ENCODE results near the gene NOD2.

NOD2 gene

GRCh38 chr16:50692999-50693781, at the start of gene NOD2:
Gene NOD2, plus strand, starts transcription at chr16:50693606. Its CDS starts 5,890 bp downstream, at chr16:50699496.
- no peak for DNase-seq

GRCh38 chr16:50644245-50644644, 49.2 kb upstream of the NOD2 start:
- no peak for DNase-seq

- peak in 1 of 2 experiments; percentile 22 for DNase-seq
Measured at GRCh38 chr16:50644729-50645128, 48.7 kb upstream of the NOD2 start.

- no peak for DNase-seq
Measured at GRCh38 chr16:50645563-50646220, 47.7 kb upstream of the NOD2 start.

GRCh38 chr16:50646345-50646744, 47.1 kb upstream of the NOD2 start:
- DNase-seq = no peak

GRCh38 chr16:50651835-50652438, 41.5 kb upstream of the NOD2 start:
- DNase-seq = no peak

GRCh38 chr16:50652836-50653425, 40.5 kb upstream of the NOD2 start:
- no peak for DNase-seq

- DNase-seq = peak; percentile 28 to 38
Measured at GRCh38 chr16:50653633-50654519, 39.5 kb upstream of the NOD2 start.

GRCh38 chr16:50655558-50656055, 37.8 kb upstream of the NOD2 start:
- no peak for DNase-seq

GRCh38 chr16:50657241-50657640, 36.2 kb upstream of the NOD2 start:
- no peak for DNase-seq

GRCh38 chr16:50659806-50660205, 33.6 kb upstream of the NOD2 start:
- DNase-seq = no peak

GRCh38 chr16:50662306-50662940, 31.0 kb upstream of the NOD2 start:
- DNase-seq = no peak

GRCh38 chr16:50664270-50664669, 29.1 kb upstream of the NOD2 start:
- no peak for DNase-seq

- DNase-seq = peak; percentile 17 to 23
Measured at GRCh38 chr16:50665128-50665878, 28.1 kb upstream of the NOD2 start.

GRCh38 chr16:50666658-50667496, 26.5 kb upstream of the NOD2 start:
- DNase-seq = no peak

- no peak for DNase-seq
Measured at GRCh38 chr16:50667497-50668367, 25.7 kb upstream of the NOD2 start.

- no peak for DNase-seq
Measured at GRCh38 chr16:50668368-50669008, 24.9 kb upstream of the NOD2 start.

- DNase-seq = no peak
Measured at GRCh38 chr16:50669741-50670140, 23.7 kb upstream of the NOD2 start.

GRCh38 chr16:50670476-50670875, 22.9 kb upstream of the NOD2 start:
- DNase-seq = no peak
